ENCODE results near the gene PLEKHG4B.
A peak's percentile ranks its signal among the peaks of the same experiment; 100 is the strongest.
"Not testable (repeated sequence)": the region's sequence is repeated elsewhere in the genome, so short reads cannot be mapped to it uniquely, and the experiment has no call there.

The PLEKHG4B gene

DNA sequence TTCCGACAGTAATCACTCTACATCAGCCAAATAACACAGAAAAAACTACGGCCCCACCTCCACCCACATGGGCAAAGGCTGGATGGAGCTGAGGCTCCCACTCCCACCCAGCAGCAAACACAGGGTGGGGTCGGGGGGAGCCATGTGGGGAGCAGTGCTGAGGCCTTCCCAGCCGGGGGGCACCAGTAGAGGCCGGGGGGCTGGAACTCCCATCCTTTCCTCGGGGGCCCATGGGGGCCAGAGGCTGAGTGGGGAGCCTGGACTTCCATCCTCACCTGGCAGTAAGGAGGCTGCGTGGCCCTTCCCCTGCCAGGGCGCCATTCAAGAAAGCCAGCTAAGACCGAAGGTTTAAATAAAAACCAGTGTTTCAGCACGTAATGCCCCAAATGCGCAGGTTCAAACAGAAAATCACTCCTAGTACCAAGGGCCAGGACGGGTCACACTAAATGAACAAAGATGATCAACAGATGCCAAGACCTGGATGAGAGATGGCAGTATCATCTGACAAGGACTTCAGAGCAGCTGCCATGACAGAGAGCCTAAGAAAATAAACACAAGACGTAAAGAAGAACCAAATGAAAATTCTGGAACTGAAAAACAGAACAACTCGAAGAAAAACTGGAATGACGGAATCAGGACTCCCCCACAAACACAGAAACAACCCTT, 116.6 kb downstream of the PLEKHG4B start:
- Histone ChIP-seq H3K27ac (ENCODE audit: low read depth, low read length) (no peak overlapping the region), H3K36me3 (ENCODE audit: control insufficient read depth, insufficient read depth, low read length) (peaks cover 25% of the 10 kb centered on the region), H3K4me3 (ENCODE audit: low read depth, low read length) (no peak overlapping the region), H3K4me1 (ENCODE audit: control insufficient read depth, insufficient read depth, low read length) (peaks cover 12% of the 10 kb centered on the region; the same call in 1 of the 2 replicates), H3K27me3 (ENCODE audit: control insufficient read depth, insufficient read depth, low read length) (no peaks in the 10 kb centered on the region), H3K9ac (ENCODE audit: low read length) (no peak overlapping the region), H3K9me3 (ENCODE audit: control insufficient read depth, insufficient read depth, low read depth, low read length) (no peaks in the 10 kb centered on the region)

DNA sequence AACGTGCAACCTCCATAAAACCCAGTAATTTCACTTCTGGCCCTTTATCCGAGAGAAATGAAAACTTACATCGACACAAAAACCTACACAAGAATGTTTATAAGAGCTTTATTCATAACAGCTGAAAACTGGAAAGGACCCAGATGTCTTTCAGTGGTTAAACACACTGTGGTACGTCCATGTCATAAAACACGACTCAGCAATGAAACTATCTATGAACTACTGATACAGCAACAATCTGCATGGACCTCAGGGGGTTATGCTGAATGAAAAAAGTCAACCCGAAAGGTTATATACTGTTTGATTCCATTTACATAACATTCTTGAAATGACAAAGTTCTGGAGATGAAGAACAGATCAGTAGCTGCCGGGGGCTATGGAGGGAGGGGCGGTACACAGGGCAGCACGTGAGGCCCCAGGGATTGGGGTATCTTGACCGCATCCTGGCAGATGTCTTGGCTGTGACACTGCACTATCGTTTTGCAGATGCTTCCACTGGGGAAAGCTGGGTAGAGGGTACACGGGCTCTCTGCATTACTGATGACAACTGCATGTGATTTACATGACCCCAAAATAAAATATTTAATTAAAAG, 121.9 kb downstream of the PLEKHG4B start:
- H3K36me3 ChIP-seq (ENCODE audit: control insufficient read depth, insufficient read depth, low read length), result peaks cover 13% of the 10 kb centered on the region
- no peak overlapping the region for H3K4me3 ChIP-seq (ENCODE audit: low read depth, low read length)
- H3K27ac ChIP-seq (ENCODE audit: low read depth, low read length), result no peak overlapping the region
- no peaks in the 10 kb centered on the region for H3K9me3 ChIP-seq (ENCODE audit: control insufficient read depth, insufficient read depth, low read depth, low read length)
- no peaks in the 10 kb centered on the region for H3K27me3 ChIP-seq (ENCODE audit: control insufficient read depth, insufficient read depth, low read length)
- H3K9ac ChIP-seq (ENCODE audit: low read length), result no peak overlapping the region
- peaks cover 3% of the 10 kb centered on the region; the same call in 1 of the 2 replicates for H3K4me1 ChIP-seq (ENCODE audit: control insufficient read depth, insufficient read depth, low read length)

DNA sequence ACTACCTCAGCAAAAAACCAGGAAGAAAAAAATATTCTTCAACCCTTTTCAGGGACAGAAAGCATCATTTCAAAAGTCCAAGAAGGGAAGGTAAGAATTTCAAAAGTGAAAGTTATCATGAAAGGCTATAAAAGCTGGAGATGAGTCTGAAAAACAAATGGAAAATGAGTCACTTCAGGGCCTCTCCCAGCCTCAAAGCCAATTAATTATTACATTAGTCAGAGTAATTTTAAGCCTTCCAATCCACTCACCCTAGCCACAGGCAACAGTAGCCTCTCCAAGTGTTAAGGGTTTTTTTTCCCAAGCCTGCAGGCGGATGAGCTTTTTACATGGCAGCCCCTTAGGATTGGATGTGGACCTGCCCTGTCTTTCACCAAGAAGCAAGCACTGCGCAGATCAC, 123.3 kb downstream of the PLEKHG4B start:
- not testable (repeated sequence) for H3K9ac ChIP-seq (ENCODE audit: low read length); H3K9me3 ChIP-seq (ENCODE audit: control insufficient read depth, insufficient read depth, low read depth, low read length); H3K27me3 ChIP-seq (ENCODE audit: control insufficient read depth, insufficient read depth, low read length); H3K4me3 ChIP-seq (ENCODE audit: low read depth, low read length); H3K27ac ChIP-seq (ENCODE audit: low read depth, low read length)
- Histone ChIP-seq H3K36me3 (ENCODE audit: control insufficient read depth, insufficient read depth, low read length) (peaks cover 13% of the 10 kb centered on the region), H3K4me1 (ENCODE audit: control insufficient read depth, insufficient read depth, low read length) (peaks cover 11% of the 10 kb centered on the region)

DNA sequence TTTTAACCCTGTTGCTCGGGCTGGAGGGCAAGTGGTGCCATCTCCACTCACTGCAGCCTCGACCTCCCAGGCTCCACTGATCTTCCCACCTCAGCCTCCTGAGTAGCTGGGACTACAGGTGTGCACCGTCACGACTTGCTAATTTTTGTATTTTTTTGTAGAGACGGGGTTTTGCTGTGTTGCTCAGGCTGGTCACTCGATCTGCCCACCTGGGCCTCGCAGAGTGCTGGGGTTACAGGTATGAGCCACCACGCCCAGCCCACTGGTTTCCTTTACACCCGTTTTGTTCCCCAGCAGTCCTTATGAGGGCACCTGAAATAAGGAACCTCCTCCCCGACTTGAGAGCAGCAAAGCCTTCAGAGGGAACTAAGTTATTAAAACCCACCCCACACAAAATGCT, 124.1 kb downstream of the PLEKHG4B start:
- H3K27ac ChIP-seq (ENCODE audit: low read depth, low read length); H3K9ac ChIP-seq (ENCODE audit: low read length); H3K27me3 ChIP-seq (ENCODE audit: control insufficient read depth, insufficient read depth, low read length); H3K9me3 ChIP-seq (ENCODE audit: control insufficient read depth, insufficient read depth, low read depth, low read length); H3K4me3 ChIP-seq (ENCODE audit: low read depth, low read length): not testable (repeated sequence)
- Histone ChIP-seq H3K4me1 (ENCODE audit: control insufficient read depth, insufficient read depth, low read length) (peaks cover 15% of the 10 kb centered on the region), H3K36me3 (ENCODE audit: control insufficient read depth, insufficient read depth, low read length) (peaks cover 13% of the 10 kb centered on the region)

DNA sequence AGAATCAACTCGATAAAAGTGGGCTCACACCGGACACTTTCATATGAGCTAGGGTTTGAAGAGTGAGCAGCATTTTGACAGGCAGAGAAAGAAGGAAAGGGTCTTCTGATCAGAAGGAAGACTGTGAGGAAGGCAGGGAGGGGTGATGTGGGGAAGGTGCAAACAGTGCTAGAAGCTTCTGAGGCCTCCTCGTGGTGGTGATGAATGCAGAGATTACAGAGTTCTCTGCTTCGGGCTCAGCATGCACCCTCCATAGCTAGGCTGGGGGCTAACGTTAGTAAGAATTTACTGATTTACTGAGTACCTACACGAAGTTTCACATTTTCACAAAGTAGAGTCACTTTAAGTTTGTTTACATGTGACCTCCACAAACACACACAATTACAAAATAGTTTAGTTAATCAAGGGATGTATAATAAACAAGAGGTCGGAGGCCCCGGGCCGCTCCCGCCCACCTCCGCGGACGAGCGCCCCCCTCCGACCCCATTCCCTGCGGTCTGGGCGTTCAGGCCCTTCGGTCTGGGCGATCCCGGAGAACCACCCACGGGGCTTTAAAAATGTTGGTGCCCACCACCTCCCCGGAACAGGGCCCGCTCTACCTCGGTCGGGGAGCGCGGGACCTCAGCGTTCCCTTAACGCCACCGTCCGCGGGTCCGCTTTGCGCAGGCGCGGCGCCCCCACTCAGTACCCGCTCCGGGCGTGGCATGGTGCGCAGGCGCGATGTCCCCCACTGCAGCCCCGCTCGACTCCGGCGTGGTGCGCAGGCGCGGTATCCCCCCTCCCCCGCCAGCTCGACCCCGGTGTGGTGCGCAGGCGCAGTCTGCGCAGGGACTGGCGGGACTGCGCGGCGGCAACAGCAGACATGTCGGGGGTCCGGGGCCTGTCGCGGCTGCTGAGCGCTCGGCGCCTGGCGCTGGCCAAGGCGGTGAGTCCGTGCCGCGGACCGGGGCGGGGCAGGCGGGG, 125.8 kb downstream of the PLEKHG4B start, which contains the start of the genes CCDC127 and SDHA:
Gene CCDC127 (minus strand): TSS at position 660 of the 963 bp plus-strand sequence. CDS start 1,304 bp downstream, outside the sequence.
Gene SDHA (plus strand): TSS at position 827 of the 963 bp plus-strand sequence. CDS start 36 bp downstream, at position 863.
- H3K4me1 ChIP-seq (ENCODE audit: control insufficient read depth, insufficient read depth, low read length), result peaks cover 23% of the 10 kb centered on the region
- H3K9ac ChIP-seq (ENCODE audit: low read length), result peak within 1 kb of the TSS; percentile 80
- peak within 1 kb of the TSS; percentile 56; the same call in 1 of the 2 replicates for H3K27ac ChIP-seq (ENCODE audit: low read depth, low read length)
- peaks cover 13% of the 10 kb centered on the region for H3K36me3 ChIP-seq (ENCODE audit: control insufficient read depth, insufficient read depth, low read length)
- H3K4me3 ChIP-seq (ENCODE audit: low read depth, low read length), result peak within 1 kb of the TSS; percentile 100
- not testable (repeated sequence) for H3K9me3 ChIP-seq (ENCODE audit: control insufficient read depth, insufficient read depth, low read depth, low read length); H3K27me3 ChIP-seq (ENCODE audit: control insufficient read depth, insufficient read depth, low read length)

DNA sequence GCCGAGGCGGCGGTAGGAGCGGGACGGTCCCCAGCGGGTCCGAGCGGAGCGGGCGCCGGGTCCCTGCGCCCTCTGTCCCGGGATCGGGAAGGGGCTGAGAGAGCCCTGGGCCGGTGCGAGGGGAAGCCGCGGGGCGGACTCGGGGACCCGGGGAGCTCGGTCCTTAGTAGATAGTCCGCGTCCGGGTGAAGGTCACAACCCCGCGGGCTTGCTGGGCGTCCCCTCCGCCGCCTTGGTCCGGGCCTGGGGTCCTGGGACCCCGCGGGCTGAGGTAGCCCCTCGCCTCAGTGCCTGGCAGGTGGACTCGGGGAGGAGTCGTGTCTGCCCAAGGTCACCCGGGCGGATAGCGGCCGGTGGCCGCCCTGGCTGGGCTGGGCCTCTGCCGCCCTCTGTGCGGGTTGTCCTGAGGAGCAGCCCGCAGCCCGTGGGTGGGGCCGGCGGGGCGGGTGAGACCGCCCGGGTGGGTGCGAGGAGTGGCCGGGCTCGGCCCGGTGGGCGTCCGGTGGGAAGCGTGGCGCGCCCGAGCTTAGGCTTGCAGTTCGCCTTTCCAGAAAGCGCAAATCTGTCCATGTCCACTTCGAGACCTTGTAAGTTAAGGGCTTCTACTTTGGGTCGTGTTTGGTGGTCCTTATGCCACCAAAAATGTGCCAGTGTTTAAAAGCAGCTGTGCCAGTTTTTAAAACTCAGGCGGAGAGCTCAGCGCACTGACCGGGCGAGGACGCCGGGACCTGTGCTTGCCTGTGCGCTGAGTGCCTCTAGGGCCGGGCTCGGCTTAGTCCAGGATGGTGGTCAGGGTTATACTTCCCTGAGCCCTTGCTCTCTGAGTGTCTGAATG, 126.7 kb downstream of the PLEKHG4B start:
- Histone ChIP-seq H3K9ac (ENCODE audit: low read length) (peak overlapping the region; percentile 80), H3K27me3 (ENCODE audit: control insufficient read depth, insufficient read depth, low read length) (no peaks in the 10 kb centered on the region), H3K27ac (ENCODE audit: low read depth, low read length) (peak overlapping the region; percentile 51; the same call in 1 of the 2 replicates), H3K4me1 (ENCODE audit: control insufficient read depth, insufficient read depth, low read length) (peaks cover 23% of the 10 kb centered on the region), H3K4me3 (ENCODE audit: low read depth, low read length) (peak overlapping the region; percentile 100), H3K9me3 (ENCODE audit: control insufficient read depth, insufficient read depth, low read depth, low read length) (no peaks in the 10 kb centered on the region), H3K36me3 (ENCODE audit: control insufficient read depth, insufficient read depth, low read length) (peaks cover 14% of the 10 kb centered on the region)

DNA sequence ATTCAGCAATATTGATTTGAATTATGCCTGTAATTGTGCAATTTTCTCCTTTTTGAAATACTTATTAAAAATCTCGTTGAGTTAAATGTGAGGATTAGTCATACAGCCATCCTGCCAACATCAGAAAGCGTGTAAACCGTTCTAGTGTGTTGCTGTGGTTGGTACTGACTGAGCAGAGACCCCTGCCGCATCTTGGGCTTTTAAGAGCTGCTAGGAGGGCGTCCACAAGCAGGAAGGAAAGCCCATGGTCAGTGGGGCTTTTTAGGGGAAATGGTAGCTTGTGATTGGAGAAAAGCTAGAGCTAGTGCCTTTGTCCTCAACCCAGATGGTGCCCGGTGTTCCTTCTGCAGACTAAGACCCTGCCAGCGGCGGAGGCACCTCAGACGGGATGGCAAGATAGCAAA, 127.5 kb downstream of the PLEKHG4B start:
- no peaks in the 10 kb centered on the region for H3K27me3 ChIP-seq (ENCODE audit: control insufficient read depth, insufficient read depth, low read length)
- H3K4me1 ChIP-seq (ENCODE audit: control insufficient read depth, insufficient read depth, low read length), result peaks cover 23% of the 10 kb centered on the region
- H3K36me3 ChIP-seq (ENCODE audit: control insufficient read depth, insufficient read depth, low read length), result peaks cover 16% of the 10 kb centered on the region
- H3K9ac ChIP-seq (ENCODE audit: low read length), result peak overlapping the region; percentile 80
- peak overlapping the region; percentile 100 for H3K4me3 ChIP-seq (ENCODE audit: low read depth, low read length)
- no peak overlapping the region for H3K27ac ChIP-seq (ENCODE audit: low read depth, low read length)
- no peaks in the 10 kb centered on the region for H3K9me3 ChIP-seq (ENCODE audit: control insufficient read depth, insufficient read depth, low read depth, low read length)

DNA sequence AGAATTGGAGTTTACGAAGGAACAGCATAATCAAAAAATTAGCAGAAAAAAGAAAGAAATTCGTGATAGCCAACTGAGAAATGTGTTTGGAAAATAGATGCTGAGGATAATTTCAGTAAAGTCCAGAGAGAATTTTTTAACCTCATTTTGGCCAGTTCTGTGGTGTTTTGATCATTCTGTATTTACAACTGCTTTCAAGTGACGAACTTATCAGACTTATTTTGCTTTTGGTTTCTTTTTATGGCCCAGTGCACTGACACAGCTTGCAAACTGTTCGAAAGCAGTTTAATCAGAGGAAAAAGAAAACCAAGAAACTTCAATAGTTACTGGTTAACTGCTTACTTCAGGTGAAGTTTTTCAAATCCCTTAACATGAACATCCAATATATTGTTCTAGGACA, 128.0 kb downstream of the PLEKHG4B start:
- Histone ChIP-seq H3K9ac (ENCODE audit: low read length) (no peak overlapping the region), H3K4me1 (ENCODE audit: control insufficient read depth, insufficient read depth, low read length) (peaks cover 23% of the 10 kb centered on the region), H3K4me3 (ENCODE audit: low read depth, low read length) (peak overlapping the region; percentile 100), H3K27me3 (ENCODE audit: control insufficient read depth, insufficient read depth, low read length) (no peaks in the 10 kb centered on the region), H3K9me3 (ENCODE audit: control insufficient read depth, insufficient read depth, low read depth, low read length) (no peaks in the 10 kb centered on the region), H3K27ac (ENCODE audit: low read depth, low read length) (no peak overlapping the region), H3K36me3 (ENCODE audit: control insufficient read depth, insufficient read depth, low read length) (peaks cover 19% of the 10 kb centered on the region)

DNA sequence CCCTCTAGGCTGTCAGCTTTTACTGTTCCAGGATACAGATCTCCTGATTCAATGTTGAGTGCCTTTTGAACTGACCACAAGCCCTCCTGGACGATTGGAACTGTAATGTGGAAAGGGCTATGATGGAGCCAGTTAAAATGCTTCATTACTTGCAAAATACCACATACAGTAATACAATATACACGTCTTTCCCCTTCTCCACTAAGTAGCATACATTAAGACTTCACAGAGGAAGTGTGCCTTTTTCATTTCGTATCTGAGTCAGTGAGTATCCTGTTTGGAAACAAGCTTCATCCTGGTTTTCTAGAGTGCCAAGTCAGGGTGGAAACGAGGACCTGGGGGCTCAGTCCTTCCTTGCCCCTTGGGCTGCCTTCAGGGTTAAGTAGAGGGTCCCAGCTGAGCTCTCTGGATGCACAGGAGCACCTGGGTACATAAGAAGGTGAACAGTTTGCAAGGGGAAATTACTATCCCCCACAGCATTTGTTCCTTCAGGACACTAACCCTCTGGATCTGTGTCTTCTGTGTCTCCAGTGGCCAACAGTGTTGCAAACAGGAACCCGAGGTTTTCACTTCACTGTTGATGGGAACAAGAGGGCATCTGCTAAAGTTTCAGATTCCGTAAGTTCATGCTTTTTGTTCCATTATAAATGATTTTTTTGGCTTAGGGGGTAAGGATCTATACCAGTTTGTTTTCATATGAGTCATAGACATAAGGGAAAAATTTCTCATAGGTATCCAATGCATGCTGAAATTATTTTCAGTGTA, 131.2 kb downstream of the PLEKHG4B start:
- not testable (repeated sequence) for H3K9ac ChIP-seq (ENCODE audit: low read length); H3K9me3 ChIP-seq (ENCODE audit: control insufficient read depth, insufficient read depth, low read depth, low read length); H3K27me3 ChIP-seq (ENCODE audit: control insufficient read depth, insufficient read depth, low read length); H3K27ac ChIP-seq (ENCODE audit: low read depth, low read length); H3K4me3 ChIP-seq (ENCODE audit: low read depth, low read length)
- peaks cover 46% of the 10 kb centered on the region for H3K36me3 ChIP-seq (ENCODE audit: control insufficient read depth, insufficient read depth, low read length)
- peaks cover 20% of the 10 kb centered on the region for H3K4me1 ChIP-seq (ENCODE audit: control insufficient read depth, insufficient read depth, low read length)

DNA sequence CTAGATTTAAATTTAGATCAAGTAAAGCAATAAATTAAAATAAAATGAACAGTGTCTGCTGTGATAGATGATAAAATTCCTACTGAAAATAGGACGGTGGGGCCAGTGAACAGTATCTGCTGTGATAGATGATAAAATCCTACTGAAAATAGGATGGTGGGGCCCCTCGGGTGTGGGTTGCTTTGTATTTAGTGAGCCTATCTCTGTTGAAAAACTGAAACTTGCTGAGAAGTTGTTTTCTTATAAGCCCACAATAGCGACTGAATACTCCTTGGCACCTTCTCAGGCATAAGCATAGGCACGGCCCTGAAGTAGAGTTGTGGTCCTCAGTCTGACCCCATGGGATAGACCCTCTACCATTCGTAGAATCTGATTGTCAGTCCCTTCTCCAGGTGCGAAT, 131.8 kb downstream of the PLEKHG4B start:
- H3K27ac ChIP-seq (ENCODE audit: low read depth, low read length), result no peak overlapping the region
- H3K27me3 ChIP-seq (ENCODE audit: control insufficient read depth, insufficient read depth, low read length), result no peaks in the 10 kb centered on the region
- H3K9ac ChIP-seq (ENCODE audit: low read length), result no peak overlapping the region
- H3K36me3 ChIP-seq (ENCODE audit: control insufficient read depth, insufficient read depth, low read length), result peaks cover 52% of the 10 kb centered on the region
- peaks cover 20% of the 10 kb centered on the region for H3K4me1 ChIP-seq (ENCODE audit: control insufficient read depth, insufficient read depth, low read length)
- no peak overlapping the region for H3K4me3 ChIP-seq (ENCODE audit: low read depth, low read length)
- H3K9me3 ChIP-seq (ENCODE audit: control insufficient read depth, insufficient read depth, low read depth, low read length), result no peaks in the 10 kb centered on the region
